K562 (cell line): ENCODE measurements around the gene RNU6-1. TPM values are rescaled to one million over a fixed set of nuclear protein-coding genes. Genes with fewer than 3 reads are reported as not detected.

Experiments used
- CREM ChIP-seq: IDR thresholded peaks from 2 replicates; pipeline ENCODE4 v1.6.1; 2014; ENCODE audit warnings: antibody characterized with exemption, low read depth
- ETS2 ChIP-seq: IDR thresholded peaks from 2 replicates; pipeline ENCODE4 v1.6.1; 2016; ENCODE audit warnings: borderline replicate concordance, missing genetic modification characterization, mild to moderate bottlenecking, moderate library complexity, missing compliant biosample characterization; ENCODE audit not compliant: poor library complexity, severe bottlenecking
- GABPB2 ChIP-seq: fragments of 250-450 bp; sonication (Bioruptor Pico); conservative IDR thresholded peaks from 2 replicates; pipeline ENCODE4 v1.5.1; 2021; ENCODE audit warnings: mild to moderate bottlenecking
- HMG20A ChIP-seq: fragments of 450-650 bp; formaldehyde crosslinking; conservative IDR thresholded peaks from 2 replicates; pipeline ENCODE4 v1.4.0; 2020; ENCODE audit warnings: mild to moderate bottlenecking, mixed read lengths
- KDM2B ChIP-seq: fragments of 250-450 bp; sonication (Bioruptor Pico); IDR thresholded peaks from 2 replicates; pipeline ENCODE4 v1.8.0; 2021; ENCODE audit warnings: mild to moderate bottlenecking, moderate library complexity
- LARP7 ChIP-seq: fragments of 450-650 bp; IDR thresholded peaks from 2 replicates; pipeline ENCODE4 v1.6.1; 2016
- LCOR ChIP-seq: sonication (generic); formaldehyde crosslinking; IDR thresholded peaks from 2 replicates; pipeline ENCODE4 v1.8.0; 2022; ENCODE audit warnings: mild to moderate bottlenecking, missing genetic modification reagents
- OTX1 ChIP-seq: fragments of 450-650 bp; formaldehyde crosslinking; IDR thresholded peaks from 2 replicates; pipeline ENCODE4 v1.4.0; 2022; ENCODE audit warnings: mild to moderate bottlenecking
- PTRF ChIP-seq: fragments of 450-650 bp; IDR thresholded peaks from 2 replicates; pipeline ENCODE4 v1.6.1; 2016; ENCODE audit warnings: mild to moderate bottlenecking, missing genetic modification characterization, missing compliant biosample characterization
- SIX5 ChIP-seq, 2 experiments: IDR thresholded peaks; 2 replicates each; pipeline ENCODE4 v1.6.1; 2011; ENCODE audit warnings: low read length in 2 of 2, borderline replicate concordance in 1 of 2, low read depth in 1 of 2, mild to moderate bottlenecking in 1 of 2, moderate library complexity in 1 of 2; ENCODE audit not compliant: insufficient read depth in 1 of 2
- SMAD3 ChIP-seq: fragments of 450-650 bp; formaldehyde crosslinking; conservative IDR thresholded peaks from 2 replicates; pipeline ENCODE4 v1.4.0; 2020; ENCODE audit warnings: mild to moderate bottlenecking
- SREBF2 ChIP-seq: sonication (generic); formaldehyde crosslinking; IDR thresholded peaks from 2 replicates; pipeline ENCODE4 v1.4.0; 2020; ENCODE audit warnings: mild to moderate bottlenecking, missing genetic modification reagents
- U2AF2 ChIP-seq: fragments of 200-400 bp; formaldehyde crosslinking; optimal IDR thresholded peaks from 2 replicates; pipeline ENCODE3; 2017; ENCODE audit warnings: low read depth, mild to moderate bottlenecking, low read length
- ZFX ChIP-seq: sonication (generic); formaldehyde crosslinking; IDR thresholded peaks from 2 replicates; pipeline ENCODE4 v1.8.0; 2022; ENCODE audit warnings: mild to moderate bottlenecking, missing genetic modification reagents, moderate library complexity
- ZNF140 ChIP-seq: fragments of 250-450 bp; sonication (Bioruptor Pico); IDR thresholded peaks from 2 replicates; pipeline ENCODE4 v1.8.0; 2021; ENCODE audit warnings: moderate library complexity, mild to moderate bottlenecking, inconsistent platforms
- ZNF507 ChIP-seq: conservative IDR thresholded peaks from 2 replicates; pipeline ENCODE4 v1.6.1; 2017; ENCODE audit warnings: missing genetic modification characterization, missing compliant biosample characterization
- ZNF699 ChIP-seq: fragments of 250-450 bp; sonication (Bioruptor Pico); IDR thresholded peaks from 2 replicates; pipeline ENCODE4 v1.8.0; 2021; ENCODE audit warnings: mild to moderate bottlenecking, moderate library complexity; ENCODE audit not compliant: insufficient replicate concordance
- polyA plus RNA-seq, 8 experiments: library from polyadenylated mRNA; depleted of rRNA in 4 of 8; stranded (reverse) in 5 of 8; unstranded in 3 of 8; fragments of >200 nt; fragmentation: Nextera tagmentation in 2 of 8; fragmentation: Illumina TruSeq in 1 of 8; extraction: Ambion mirVana in 2 of 8; extraction: Trizol in 1 of 8; gene quantifications; 2 replicates each; pipeline versions ENCODE4 v1.2.1 to v1.2.3, GENCODE V29; 2011 to 2014; ENCODE audit warnings: inconsistent platforms in 1 of 8, missing spikeins in 1 of 8
- total RNA-seq, 7 experiments: library from RNA; depleted of rRNA in 6 of 7; stranded (reverse); fragments of >200 nt in 6 of 7; fragmentation: Illumina TruSeq in 2 of 7; extraction: Trizol in 2 of 7; gene quantifications; 2 replicates each; pipeline versions ENCODE4 v1.2.1 to v1.2.3, GENCODE V29; 2011 to 2021; ENCODE audit warnings: low replicate concordance in 1 of 7
- TF ChIP-seq, protein P1 (sequence below): fragments of 450-650 bp; IDR thresholded peaks from 2 replicates; pipeline ENCODE4 v1.6.1; 2018; ENCODE audit not compliant: partially characterized antibody
- TF ChIP-seq, protein P2 (sequence below): sonication (generic); formaldehyde crosslinking; IDR thresholded peaks from 2 replicates; pipeline ENCODE4 v1.8.0; 2022; ENCODE audit warnings: mild to moderate bottlenecking, low read depth, missing genetic modification reagents
- TF ChIP-seq, protein P3 (sequence below): sonication (generic); formaldehyde crosslinking; IDR thresholded peaks from 2 replicates; pipeline ENCODE4 v1.8.1; 2023; ENCODE audit warnings: mild to moderate bottlenecking, missing genetic modification reagents, moderate library complexity
- TF ChIP-seq, protein P4 (sequence below): fragments of 450-650 bp; IDR thresholded peaks from one replicate; pipeline ENCODE4 v1.6.1; 2018; ENCODE audit warnings: mild to moderate bottlenecking, moderate library complexity; ENCODE audit not compliant: partially characterized antibody

Gene RNU6-1
- total and polyA plus RNA-seq, 9 of the 15 experiments (the other 6 are each of a cell fraction or from before 2014, with no cell fraction given): not detected

DNA sequence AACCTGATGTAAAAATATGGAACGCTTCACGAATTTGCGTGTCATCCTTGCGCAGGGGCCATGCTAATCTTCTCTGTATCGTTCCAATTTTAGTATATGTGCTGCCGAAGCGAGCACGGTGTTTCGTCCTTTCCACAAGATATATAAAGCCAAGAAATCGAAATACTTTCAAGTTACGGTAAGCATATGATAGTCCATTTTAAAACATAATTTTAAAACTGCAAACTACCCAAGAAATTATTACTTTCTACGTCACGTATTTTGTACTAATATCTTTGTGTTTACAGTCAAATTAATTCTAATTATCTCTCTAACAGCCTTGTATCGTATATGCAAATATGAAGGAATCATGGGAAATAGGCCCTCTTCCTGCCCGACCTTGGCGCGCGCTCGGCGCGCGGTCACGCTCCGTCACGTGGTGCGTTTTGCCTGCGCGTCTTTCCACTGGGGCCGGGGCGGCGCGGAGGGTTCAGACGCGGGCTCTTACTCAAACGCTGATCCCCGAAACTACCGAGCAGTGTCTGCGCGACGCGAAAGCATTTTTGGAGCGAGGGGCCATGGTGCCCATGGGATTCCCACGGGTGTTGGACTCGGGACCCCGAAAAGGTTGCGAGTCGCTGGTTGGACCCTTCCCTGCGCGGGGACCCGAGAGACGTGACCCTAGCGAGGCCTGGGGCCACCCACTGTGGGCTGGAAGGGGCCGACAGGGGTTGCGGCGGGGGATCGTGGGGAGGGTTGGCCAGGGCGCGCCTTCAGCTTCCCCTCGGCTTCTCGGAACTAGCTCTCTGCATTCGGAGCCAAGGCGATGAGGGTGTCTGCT lies at the start of gene RNU6-1 (continued):
- TF ChIP-seq, protein P1, sequence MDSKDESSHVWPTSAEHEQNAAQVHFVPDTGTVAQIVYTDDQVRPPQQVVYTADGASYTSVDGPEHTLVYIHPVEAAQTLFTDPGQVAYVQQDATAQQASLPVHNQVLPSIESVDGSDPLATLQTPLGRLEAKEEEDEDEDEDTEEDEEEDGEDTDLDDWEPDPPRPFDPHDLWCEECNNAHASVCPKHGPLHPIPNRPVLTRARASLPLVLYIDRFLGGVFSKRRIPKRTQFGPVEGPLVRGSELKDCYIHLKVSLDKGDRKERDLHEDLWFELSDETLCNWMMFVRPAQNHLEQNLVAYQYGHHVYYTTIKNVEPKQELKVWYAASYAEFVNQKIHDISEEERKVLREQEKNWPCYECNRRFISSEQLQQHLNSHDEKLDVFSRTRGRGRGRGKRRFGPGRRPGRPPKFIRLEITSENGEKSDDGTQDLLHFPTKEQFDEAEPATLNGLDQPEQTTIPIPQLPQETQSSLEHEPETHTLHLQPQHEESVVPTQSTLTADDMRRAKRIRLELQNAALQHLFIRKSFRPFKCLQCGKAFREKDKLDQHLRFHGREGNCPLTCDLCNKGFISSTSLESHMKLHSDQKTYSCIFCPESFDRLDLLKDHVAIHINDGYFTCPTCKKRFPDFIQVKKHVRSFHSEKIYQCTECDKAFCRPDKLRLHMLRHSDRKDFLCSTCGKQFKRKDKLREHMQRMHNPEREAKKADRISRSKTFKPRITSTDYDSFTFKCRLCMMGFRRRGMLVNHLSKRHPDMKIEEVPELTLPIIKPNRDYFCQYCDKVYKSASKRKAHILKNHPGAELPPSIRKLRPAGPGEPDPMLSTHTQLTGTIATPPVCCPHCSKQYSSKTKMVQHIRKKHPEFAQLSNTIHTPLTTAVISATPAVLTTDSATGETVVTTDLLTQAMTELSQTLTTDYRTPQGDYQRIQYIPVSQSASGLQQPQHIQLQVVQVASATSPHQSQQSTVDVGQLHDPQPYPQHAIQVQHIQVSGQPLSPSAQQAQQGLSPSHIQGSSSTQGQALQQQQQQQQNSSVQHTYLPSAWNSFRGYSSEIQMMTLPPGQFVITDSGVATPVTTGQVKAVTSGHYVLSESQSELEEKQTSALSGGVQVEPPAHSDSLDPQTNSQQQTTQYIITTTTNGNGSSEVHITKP: peak; percentile 78
- TF ChIP-seq, protein P2, sequence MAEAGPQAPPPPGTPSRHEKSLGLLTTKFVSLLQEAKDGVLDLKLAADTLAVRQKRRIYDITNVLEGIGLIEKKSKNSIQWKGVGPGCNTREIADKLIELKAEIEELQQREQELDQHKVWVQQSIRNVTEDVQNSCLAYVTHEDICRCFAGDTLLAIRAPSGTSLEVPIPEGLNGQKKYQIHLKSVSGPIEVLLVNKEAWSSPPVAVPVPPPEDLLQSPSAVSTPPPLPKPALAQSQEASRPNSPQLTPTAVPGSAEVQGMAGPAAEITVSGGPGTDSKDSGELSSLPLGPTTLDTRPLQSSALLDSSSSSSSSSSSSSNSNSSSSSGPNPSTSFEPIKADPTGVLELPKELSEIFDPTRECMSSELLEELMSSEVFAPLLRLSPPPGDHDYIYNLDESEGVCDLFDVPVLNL (CRISPR knock-in tag): no peak
- TF ChIP-seq SIX5 (IDR thresholded peaks at IDR 0.05; ENCODE audit: borderline replicate concordance in 1 of 2, insufficient read depth in 1 of 2, low read depth in 1 of 2, low read length in 2 of 2) (no peak), U2AF2 (no peak), CREM (peak; percentile 78), ZFX (CRISPR knock-in tag) (peak; percentile 87), ETS2 (tag) (no peak), ZNF507 (tag) (no peak), LCOR (CRISPR knock-in tag) (peak; percentile 23; the same call in 1 of the 2 replicates), ZNF140 (CRISPR knock-in tag) (no peak), LARP7 (peak; percentile 50; the same call in 1 of the 2 replicates), OTX1 (CRISPR knock-in tag) (no peak), PTRF (no peak), HMG20A (CRISPR knock-in tag) (no peak), SMAD3 (CRISPR knock-in tag) (no peak), KDM2B (CRISPR knock-in tag) (peak; percentile 60; the same call in 1 of the 2 replicates), SREBF2 (CRISPR knock-in tag) (no peak), GABPB2 (CRISPR knock-in tag) (no peak), ZNF699 (no peak)
- TF ChIP-seq, protein P3, sequence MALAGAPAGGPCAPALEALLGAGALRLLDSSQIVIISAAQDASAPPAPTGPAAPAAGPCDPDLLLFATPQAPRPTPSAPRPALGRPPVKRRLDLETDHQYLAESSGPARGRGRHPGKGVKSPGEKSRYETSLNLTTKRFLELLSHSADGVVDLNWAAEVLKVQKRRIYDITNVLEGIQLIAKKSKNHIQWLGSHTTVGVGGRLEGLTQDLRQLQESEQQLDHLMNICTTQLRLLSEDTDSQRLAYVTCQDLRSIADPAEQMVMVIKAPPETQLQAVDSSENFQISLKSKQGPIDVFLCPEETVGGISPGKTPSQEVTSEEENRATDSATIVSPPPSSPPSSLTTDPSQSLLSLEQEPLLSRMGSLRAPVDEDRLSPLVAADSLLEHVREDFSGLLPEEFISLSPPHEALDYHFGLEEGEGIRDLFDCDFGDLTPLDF: peak; percentile 44
- TF ChIP-seq, protein P4, sequence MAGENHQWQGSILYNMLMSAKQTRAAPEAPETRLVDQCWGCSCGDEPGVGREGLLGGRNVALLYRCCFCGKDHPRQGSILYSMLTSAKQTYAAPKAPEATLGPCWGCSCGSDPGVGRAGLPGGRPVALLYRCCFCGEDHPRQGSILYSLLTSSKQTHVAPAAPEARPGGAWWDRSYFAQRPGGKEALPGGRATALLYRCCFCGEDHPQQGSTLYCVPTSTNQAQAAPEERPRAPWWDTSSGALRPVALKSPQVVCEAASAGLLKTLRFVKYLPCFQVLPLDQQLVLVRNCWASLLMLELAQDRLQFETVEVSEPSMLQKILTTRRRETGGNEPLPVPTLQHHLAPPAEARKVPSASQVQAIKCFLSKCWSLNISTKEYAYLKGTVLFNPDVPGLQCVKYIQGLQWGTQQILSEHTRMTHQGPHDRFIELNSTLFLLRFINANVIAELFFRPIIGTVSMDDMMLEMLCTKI: no peak
